ENCODE measurements around the gene LARP4. TPM values are rescaled to one million over a fixed set of nuclear protein-coding genes. Genes with fewer than 3 reads are reported as not detected.
"Not testable (repeated sequence)": the region's sequence is repeated elsewhere in the genome, so short reads cannot be mapped to it uniquely, and the experiment has no call there.

The LARP4 gene
- total RNA-seq, 2 donors from 2014 or later = 29.7 to 32.9 TPM

- 94% methylated on average over 6 of the region's 6 CpGs for WGBS
- H3K4me1 ChIP-seq (replicated peaks) = no peaks in the 10 kb centered on the region
- no peak overlapping the region for H3K4me3 ChIP-seq
- intact Hi-C loops (cut with DNase I) = no loop called here
- no peak for DNase-seq (ENCODE audit: low spot score)
- H3K27ac ChIP-seq = no peak overlapping the region
- H3K27me3 ChIP-seq (replicated peaks; ENCODE audit: insufficient read depth) = no peaks in the 10 kb centered on the region
- H3K36me3 ChIP-seq = no peaks in the 10 kb centered on the region
- H3K9me3 ChIP-seq = no peaks in the 10 kb centered on the region
- TF ChIP-seq POLR2A (IDR thresholded peaks at IDR 0.05) = no peak
- TF ChIP-seq, protein P1, sequence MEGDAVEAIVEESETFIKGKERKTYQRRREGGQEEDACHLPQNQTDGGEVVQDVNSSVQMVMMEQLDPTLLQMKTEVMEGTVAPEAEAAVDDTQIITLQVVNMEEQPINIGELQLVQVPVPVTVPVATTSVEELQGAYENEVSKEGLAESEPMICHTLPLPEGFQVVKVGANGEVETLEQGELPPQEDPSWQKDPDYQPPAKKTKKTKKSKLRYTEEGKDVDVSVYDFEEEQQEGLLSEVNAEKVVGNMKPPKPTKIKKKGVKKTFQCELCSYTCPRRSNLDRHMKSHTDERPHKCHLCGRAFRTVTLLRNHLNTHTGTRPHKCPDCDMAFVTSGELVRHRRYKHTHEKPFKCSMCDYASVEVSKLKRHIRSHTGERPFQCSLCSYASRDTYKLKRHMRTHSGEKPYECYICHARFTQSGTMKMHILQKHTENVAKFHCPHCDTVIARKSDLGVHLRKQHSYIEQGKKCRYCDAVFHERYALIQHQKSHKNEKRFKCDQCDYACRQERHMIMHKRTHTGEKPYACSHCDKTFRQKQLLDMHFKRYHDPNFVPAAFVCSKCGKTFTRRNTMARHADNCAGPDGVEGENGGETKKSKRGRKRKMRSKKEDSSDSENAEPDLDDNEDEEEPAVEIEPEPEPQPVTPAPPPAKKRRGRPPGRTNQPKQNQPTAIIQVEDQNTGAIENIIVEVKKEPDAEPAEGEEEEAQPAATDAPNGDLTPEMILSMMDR (IDR thresholded peaks at IDR 0.05) = no peak
- TF ChIP-seq POLR2AphosphoS5 (IDR thresholded peaks at IDR 0.05) = no peak
Observed at GRCh38 chr12:50415899-50416479, 15.3 kb downstream of the LARP4 start.

GRCh38 chr12:50419112-50419909, 18.6 kb downstream of the LARP4 start:
- Histone ChIP-seq H3K27ac (no peak overlapping the region), H3K4me1 (replicated peaks) (no peaks in the 10 kb centered on the region), H3K4me3 (no peak overlapping the region), H3K27me3 (replicated peaks; ENCODE audit: insufficient read depth) (no peaks in the 10 kb centered on the region), H3K9me3 (no peaks in the 10 kb centered on the region), H3K36me3 (no peaks in the 10 kb centered on the region)
- intact Hi-C loops (cut with DNase I) = no loop called here
- TF ChIP-seq POLR2AphosphoS5 (IDR thresholded peaks at IDR 0.05) (no peak), POLR2A (IDR thresholded peaks at IDR 0.05) (no peak)
- TF ChIP-seq, protein P1 (IDR thresholded peaks at IDR 0.05) = no peak
- no peak for DNase-seq (ENCODE audit: low spot score)
- WGBS = 73% methylated on average over 5 of the region's 5 CpGs

DNA sequence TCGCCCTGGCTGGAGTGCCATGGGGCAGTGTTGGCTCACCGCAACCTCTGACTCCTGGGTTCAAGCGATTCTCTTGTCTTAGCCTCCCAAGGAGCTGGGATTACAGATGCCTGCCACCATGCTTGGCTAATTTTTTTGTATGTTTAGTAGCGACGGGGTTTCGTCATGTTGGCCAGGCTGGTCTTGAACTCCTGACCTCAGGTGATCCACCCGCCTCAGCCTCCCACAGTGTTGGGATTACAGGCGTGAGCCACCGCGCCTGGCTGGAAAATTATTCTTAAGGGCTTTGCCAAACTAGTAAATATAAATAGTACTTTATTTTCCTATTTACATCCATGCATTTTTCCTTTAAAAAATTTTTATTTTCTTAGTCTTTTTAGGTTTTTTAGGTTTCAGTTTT, 22.2 kb downstream of the LARP4 start:
- H3K27me3 ChIP-seq (replicated peaks; ENCODE audit: insufficient read depth); DNase-seq (ENCODE audit: low spot score); H3K4me1 ChIP-seq (replicated peaks); intact Hi-C loops (cut with DNase I); H3K36me3 ChIP-seq; H3K4me3 ChIP-seq; H3K9me3 ChIP-seq; H3K27ac ChIP-seq: not testable (repeated sequence)
- WGBS = 96% methylated on average over 10 of the region's 10 CpGs

- H3K4me3 ChIP-seq; DNase-seq (ENCODE audit: low spot score); H3K9me3 ChIP-seq; H3K27ac ChIP-seq; H3K27me3 ChIP-seq (replicated peaks; ENCODE audit: insufficient read depth); H3K4me1 ChIP-seq (replicated peaks); intact Hi-C loops (cut with DNase I); H3K36me3 ChIP-seq: not testable (repeated sequence)
- WGBS = 96% methylated on average over 10 of the region's 10 CpGs
Observed at GRCh38 chr12:50423342-50423741, 22.7 kb downstream of the LARP4 start.

- H3K36me3 ChIP-seq = no peaks in the 10 kb centered on the region
- 59% methylated on average over 6 of the region's 6 CpGs for WGBS
- no peaks in the 10 kb centered on the region for H3K9me3 ChIP-seq
- no peak overlapping the region for H3K4me3 ChIP-seq
- H3K27me3 ChIP-seq (replicated peaks; ENCODE audit: insufficient read depth) = no peaks in the 10 kb centered on the region
- intact Hi-C loops (cut with DNase I) = no loop called here
- no peaks in the 10 kb centered on the region for H3K4me1 ChIP-seq (replicated peaks)
- DNase-seq (ENCODE audit: low spot score) = no peak
- no peak overlapping the region for H3K27ac ChIP-seq
- TF ChIP-seq, protein P1 (IDR thresholded peaks at IDR 0.05) = no peak
- TF ChIP-seq POLR2AphosphoS5 (IDR thresholded peaks at IDR 0.05) (no peak), POLR2A (IDR thresholded peaks at IDR 0.05) (no peak)
Observed at GRCh38 chr12:50425589-50426258, 25.0 kb downstream of the LARP4 start.

- H3K4me3 ChIP-seq; H3K36me3 ChIP-seq; H3K9me3 ChIP-seq; H3K27me3 ChIP-seq (replicated peaks; ENCODE audit: insufficient read depth); H3K27ac ChIP-seq; DNase-seq (ENCODE audit: low spot score); H3K4me1 ChIP-seq (replicated peaks); intact Hi-C loops (cut with DNase I): not testable (repeated sequence)
- 86% methylated on average over 8 of the region's 8 CpGs for WGBS
Observed at GRCh38 chr12:50431656-50432055, 31.0 kb downstream of the LARP4 start.

All from prostate gland (tissue), 2 donors.